Measurements from ENCODE around the gene RNF38.

The RNF38 gene

DNA sequence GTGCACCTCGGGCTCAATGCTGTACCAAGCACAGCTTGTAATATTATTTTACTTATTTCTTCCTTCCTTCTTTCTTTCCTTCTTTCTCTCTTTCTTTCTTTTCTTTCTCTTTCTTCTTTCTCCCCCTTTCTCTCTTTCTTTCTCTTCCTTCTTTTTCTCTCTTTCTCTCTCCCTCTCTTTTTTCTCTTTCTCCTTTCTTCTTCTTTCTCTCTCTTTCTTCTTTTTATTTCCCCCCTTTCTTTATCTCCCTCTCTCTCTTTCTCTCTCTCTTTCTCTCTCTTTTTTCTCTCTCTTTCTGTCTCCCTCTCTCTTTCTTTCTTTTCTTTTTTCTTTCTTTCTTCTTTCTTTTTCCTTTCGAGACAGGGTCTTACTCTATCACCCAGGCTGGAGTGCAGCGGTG is 109.1 kb downstream of the RNF38 start:
- no peak for DNase-seq

GRCh38 chr9:36289836-36290435 is 110.1 kb downstream of the RNF38 start:
- no peak for DNase-seq

DNA sequence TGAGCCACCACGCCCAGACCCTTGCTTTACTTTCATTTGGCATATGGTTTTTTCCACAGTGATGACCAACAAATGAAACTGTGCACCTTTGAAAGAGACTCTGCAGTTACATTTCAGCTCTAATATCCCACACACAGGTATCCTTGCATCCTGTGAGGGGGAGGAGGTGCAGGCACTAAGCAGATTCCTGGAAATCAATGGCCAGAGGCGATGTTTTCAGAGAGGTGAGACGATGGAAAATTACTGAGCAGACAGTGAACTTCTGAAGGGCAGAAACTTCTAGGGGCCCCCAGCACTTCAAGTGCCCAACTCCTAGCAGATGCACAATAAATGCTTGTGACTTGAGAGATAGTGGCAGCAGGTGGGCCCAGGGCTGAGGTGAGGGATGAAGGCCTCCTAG is 112.0 kb downstream of the RNF38 start:
- DNase-seq: no peak
